ENCODE results near the gene PRRT1.

- no peak for TF ChIP-seq CTCF (conservative IDR thresholded peaks at IDR 0.05)
- no peak for TF ChIP-seq EZH2 (IDR thresholded peaks at IDR 0.05; ENCODE audit: low read depth)
Observed at GRCh38 chr6:32190054-32190851, 38.5 kb upstream of the PRRT1 start, which contains the start of gene PBX2.

Measured in PC-9 (cell line).